Neuron (in vitro differentiated cells): ENCODE results near the gene NTN4.

Source experiments
- H2AFZ ChIP-seq: one replicate; pipeline ENCODE4 v1.6.1; 2013; ENCODE audit warnings: low read depth, mild to moderate bottlenecking, inconsistent platforms, low read length, moderate library complexity
- H3K27me3 ChIP-seq: one replicate; pipeline ENCODE4 v1.6.1; 2013; ENCODE audit warnings: low read length; ENCODE audit not compliant: insufficient read depth
- H3K36me3 ChIP-seq: one replicate; pipeline ENCODE4 v1.6.1; 2013; ENCODE audit warnings: low read length; ENCODE audit not compliant: insufficient read depth
- H3K4me1 ChIP-seq: one replicate; pipeline ENCODE4 v1.6.1; 2013; ENCODE audit warnings: low read length; ENCODE audit not compliant: insufficient read depth
- H3K4me3 ChIP-seq: 2 replicates; pipeline ENCODE4 v1.5.1; 2013; ENCODE audit warnings: mild to moderate bottlenecking, low read length, moderate library complexity
- H3K9me3 ChIP-seq: one replicate; pipeline ENCODE4 v1.6.1; 2013; ENCODE audit warnings: low read length

NTN4 gene

GRCh38 chr12:95730457-95730856 lies 60.1 kb downstream of the NTN4 start:
- Histone ChIP-seq H2AFZ (no peak overlapping the region), H3K9me3 (no peaks in the 10 kb centered on the region), H3K36me3 (no peaks in the 10 kb centered on the region), H3K4me3 (no peak overlapping the region), H3K4me1 (no peaks in the 10 kb centered on the region), H3K27me3 (peaks cover 2% of the 10 kb centered on the region)

GRCh38 chr12:95726903-95727302 lies 63.7 kb downstream of the NTN4 start:
- Histone ChIP-seq H3K27me3 (no peaks in the 10 kb centered on the region), H3K4me1 (no peaks in the 10 kb centered on the region), H3K4me3 (no peak overlapping the region), H3K36me3 (no peaks in the 10 kb centered on the region), H3K9me3 (no peaks in the 10 kb centered on the region), H2AFZ (no peak overlapping the region)

- H3K4me3 ChIP-seq = no peak overlapping the region
- H3K4me1 ChIP-seq = no peaks in the 10 kb centered on the region
- H3K9me3 ChIP-seq = no peaks in the 10 kb centered on the region
- no peaks in the 10 kb centered on the region for H3K36me3 ChIP-seq
- H2AFZ ChIP-seq = no peak overlapping the region
- H3K27me3 ChIP-seq = no peaks in the 10 kb centered on the region
Measured at GRCh38 chr12:95724767-95725166, 65.8 kb downstream of the NTN4 start.

- Histone ChIP-seq H3K9me3 (no peaks in the 10 kb centered on the region), H3K27me3 (peaks cover under 1% of the 10 kb centered on the region), H3K36me3 (no peaks in the 10 kb centered on the region), H3K4me3 (no peak overlapping the region), H2AFZ (no peak overlapping the region), H3K4me1 (no peaks in the 10 kb centered on the region)
Measured at GRCh38 chr12:95723693-95724384, 66.7 kb downstream of the NTN4 start.

GRCh38 chr12:95721320-95721719 lies 69.2 kb downstream of the NTN4 start:
- no peak overlapping the region for H3K4me3 ChIP-seq
- H3K4me1 ChIP-seq = no peaks in the 10 kb centered on the region
- no peak overlapping the region for H2AFZ ChIP-seq
- no peaks in the 10 kb centered on the region for H3K36me3 ChIP-seq
- H3K9me3 ChIP-seq = no peaks in the 10 kb centered on the region
- H3K27me3 ChIP-seq = peaks cover 11% of the 10 kb centered on the region

GRCh38 chr12:95720146-95720545 lies 70.4 kb downstream of the NTN4 start:
- Histone ChIP-seq H3K36me3 (no peaks in the 10 kb centered on the region), H3K27me3 (peaks cover 11% of the 10 kb centered on the region), H3K4me3 (no peak overlapping the region), H3K4me1 (no peaks in the 10 kb centered on the region), H2AFZ (no peak overlapping the region), H3K9me3 (no peaks in the 10 kb centered on the region)

- Histone ChIP-seq H3K27me3 (peaks cover 11% of the 10 kb centered on the region), H3K9me3 (no peaks in the 10 kb centered on the region), H2AFZ (no peak overlapping the region), H3K4me1 (no peaks in the 10 kb centered on the region), H3K4me3 (no peak overlapping the region), H3K36me3 (no peaks in the 10 kb centered on the region)
Measured at GRCh38 chr12:95718772-95719171, 71.8 kb downstream of the NTN4 start.

- Histone ChIP-seq H3K27me3 (peaks cover 11% of the 10 kb centered on the region), H2AFZ (no peak overlapping the region), H3K4me1 (no peaks in the 10 kb centered on the region), H3K9me3 (no peaks in the 10 kb centered on the region), H3K36me3 (no peaks in the 10 kb centered on the region), H3K4me3 (no peak overlapping the region)
Measured at GRCh38 chr12:95718006-95718431, 72.5 kb downstream of the NTN4 start.

GRCh38 chr12:95717316-95717928 lies 73.1 kb downstream of the NTN4 start:
- Histone ChIP-seq H3K9me3 (no peaks in the 10 kb centered on the region), H3K27me3 (peaks cover 11% of the 10 kb centered on the region), H3K36me3 (no peaks in the 10 kb centered on the region), H3K4me3 (no peak overlapping the region), H3K4me1 (no peaks in the 10 kb centered on the region), H2AFZ (no peak overlapping the region)

- Histone ChIP-seq H3K9me3 (no peaks in the 10 kb centered on the region), H3K36me3 (no peaks in the 10 kb centered on the region), H3K4me3 (no peak overlapping the region), H3K4me1 (no peaks in the 10 kb centered on the region), H3K27me3 (peaks cover 11% of the 10 kb centered on the region), H2AFZ (no peak overlapping the region)
Measured at GRCh38 chr12:95715177-95715576, 75.4 kb downstream of the NTN4 start.

- Histone ChIP-seq H3K4me3 (no peak overlapping the region), H3K9me3 (no peaks in the 10 kb centered on the region), H2AFZ (no peak overlapping the region), H3K4me1 (no peaks in the 10 kb centered on the region), H3K36me3 (no peaks in the 10 kb centered on the region), H3K27me3 (peaks cover 3% of the 10 kb centered on the region)
Measured at GRCh38 chr12:95712269-95712668, 78.3 kb downstream of the NTN4 start.

- no peaks in the 10 kb centered on the region for H3K36me3 ChIP-seq
- no peak overlapping the region for H3K4me3 ChIP-seq
- no peak overlapping the region for H2AFZ ChIP-seq
- no peaks in the 10 kb centered on the region for H3K4me1 ChIP-seq
- H3K27me3 ChIP-seq = peaks cover 2% of the 10 kb centered on the region
- no peaks in the 10 kb centered on the region for H3K9me3 ChIP-seq
Measured at GRCh38 chr12:95710386-95710785, 80.2 kb downstream of the NTN4 start.

GRCh38 chr12:95709152-95709551 lies 81.4 kb downstream of the NTN4 start:
- Histone ChIP-seq H3K36me3 (no peaks in the 10 kb centered on the region), H3K4me3 (no peak overlapping the region), H3K27me3 (peaks cover 6% of the 10 kb centered on the region), H3K4me1 (no peaks in the 10 kb centered on the region), H3K9me3 (no peaks in the 10 kb centered on the region), H2AFZ (no peak overlapping the region)

- peaks cover 6% of the 10 kb centered on the region for H3K27me3 ChIP-seq
- no peaks in the 10 kb centered on the region for H3K4me1 ChIP-seq
- no peak overlapping the region for H2AFZ ChIP-seq
- no peak overlapping the region for H3K4me3 ChIP-seq
- H3K9me3 ChIP-seq = no peaks in the 10 kb centered on the region
- no peaks in the 10 kb centered on the region for H3K36me3 ChIP-seq
Measured at GRCh38 chr12:95705143-95705542, 85.4 kb downstream of the NTN4 start.
